Ovary (tissue), 3 donors: ENCODE results near the gene SSBP2.

Source experiments
- EP300 ChIP-seq: sonication (generic); formaldehyde crosslinking; IDR thresholded peaks from one replicate; pipeline ENCODE4 v1.6.1; 2017; ENCODE audit warnings: antibody characterized with exemption
- POLR2A ChIP-seq: fragments of 450-650 bp; IDR thresholded peaks from one replicate; pipeline ENCODE4 v1.6.1; 2017; ENCODE audit warnings: antibody characterized with exemption, mild to moderate bottlenecking, moderate library complexity
- TF ChIP-seq, protein P1 (sequence below), 3 donors: fragments of 450-650 bp in 2 of 3; fragments of 200-600 bp in 1 of 3; IDR thresholded peaks; one replicate each; pipeline versions ENCODE4 v1.5.1 to v1.8.0; 2016 to 2022; ENCODE audit warnings: antibody characterized with exemption in 3 of 3, mild to moderate bottlenecking in 1 of 3
- donor health status: DM: no; HTN: no; CAD: no.

DNA sequence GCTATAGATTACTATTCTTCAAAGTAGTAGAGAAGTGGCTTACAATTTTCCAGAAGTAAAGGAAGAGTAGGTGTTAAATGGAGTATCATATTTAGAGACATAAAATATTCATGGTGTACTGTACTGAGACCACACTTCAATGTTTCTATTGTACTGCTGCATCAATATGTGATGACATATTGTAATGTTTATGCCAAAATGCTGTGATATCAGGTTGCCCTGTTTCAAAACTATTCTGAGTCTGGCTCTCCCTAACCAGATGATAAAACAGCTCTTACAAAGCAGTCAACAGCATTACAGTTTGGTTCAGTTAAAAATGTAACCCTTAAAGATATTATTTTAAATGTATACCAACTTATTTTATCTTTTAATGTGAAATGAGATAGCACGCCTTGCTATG, 326.2 kb downstream of the SSBP2 start:
- TF ChIP-seq, protein P1, sequence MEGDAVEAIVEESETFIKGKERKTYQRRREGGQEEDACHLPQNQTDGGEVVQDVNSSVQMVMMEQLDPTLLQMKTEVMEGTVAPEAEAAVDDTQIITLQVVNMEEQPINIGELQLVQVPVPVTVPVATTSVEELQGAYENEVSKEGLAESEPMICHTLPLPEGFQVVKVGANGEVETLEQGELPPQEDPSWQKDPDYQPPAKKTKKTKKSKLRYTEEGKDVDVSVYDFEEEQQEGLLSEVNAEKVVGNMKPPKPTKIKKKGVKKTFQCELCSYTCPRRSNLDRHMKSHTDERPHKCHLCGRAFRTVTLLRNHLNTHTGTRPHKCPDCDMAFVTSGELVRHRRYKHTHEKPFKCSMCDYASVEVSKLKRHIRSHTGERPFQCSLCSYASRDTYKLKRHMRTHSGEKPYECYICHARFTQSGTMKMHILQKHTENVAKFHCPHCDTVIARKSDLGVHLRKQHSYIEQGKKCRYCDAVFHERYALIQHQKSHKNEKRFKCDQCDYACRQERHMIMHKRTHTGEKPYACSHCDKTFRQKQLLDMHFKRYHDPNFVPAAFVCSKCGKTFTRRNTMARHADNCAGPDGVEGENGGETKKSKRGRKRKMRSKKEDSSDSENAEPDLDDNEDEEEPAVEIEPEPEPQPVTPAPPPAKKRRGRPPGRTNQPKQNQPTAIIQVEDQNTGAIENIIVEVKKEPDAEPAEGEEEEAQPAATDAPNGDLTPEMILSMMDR (IDR thresholded peaks at IDR 0.05) = no peak
- TF ChIP-seq POLR2A (no peak), EP300 (no peak)
